Suprapubic skin (tissue), 4 donors: ENCODE measurements around the gene SYPL1. TPM values are rescaled to one million over a fixed set of nuclear protein-coding genes. Genes with fewer than 3 reads are reported as not detected.

Experiments used
- DNase-seq, 2 donors: peaks; one replicate each; pipeline ENCODE4 v3.0.0-alpha.2; 2019; ENCODE audit warnings: low spot score in 2 of 2
- H3K27ac ChIP-seq: fragments of 200-600 bp; sonication (generic); one replicate; pipeline ENCODE4 v1.5.1; 2019
- H3K27me3 ChIP-seq: fragments of 200-600 bp; sonication (generic); one replicate; pipeline ENCODE4 v1.5.1; 2019
- H3K36me3 ChIP-seq: fragments of 200-600 bp; sonication (generic); one replicate; pipeline ENCODE4 v1.5.1; 2019
- H3K4me1 ChIP-seq: fragments of 200-600 bp; sonication (generic); one replicate; pipeline ENCODE4 v1.5.1; 2019
- H3K4me3 ChIP-seq: fragments of 200-600 bp; sonication (generic); one replicate; pipeline ENCODE4 v1.5.1; 2019; ENCODE audit warnings: mild to moderate bottlenecking
- H3K9me3 ChIP-seq: fragments of 200-600 bp; sonication (generic); one replicate; pipeline ENCODE4 v1.5.1; 2019
- CTCF ChIP-seq, 2 donors: fragments of 200-600 bp in 1 of 2; fragments of 450-650 bp in 1 of 2; sonication (generic) in 1 of 2; IDR thresholded peaks; one replicate each; pipeline ENCODE4 v1.5.1; 2016 to 2019; ENCODE audit warnings: antibody characterized with exemption in 2 of 2, mild to moderate bottlenecking in 1 of 2, moderate library complexity in 1 of 2
- EP300 ChIP-seq: sonication (generic); formaldehyde crosslinking; IDR thresholded peaks from one replicate; pipeline ENCODE4 v1.6.1; 2017; ENCODE audit warnings: antibody characterized with exemption
- POLR2A ChIP-seq, 2 donors: fragments of 450-650 bp; IDR thresholded peaks; one replicate each; pipeline ENCODE4 v1.6.1; 2017; ENCODE audit warnings: antibody characterized with exemption in 2 of 2, mild to moderate bottlenecking in 2 of 2, moderate library complexity in 2 of 2
- POLR2AphosphoS5 ChIP-seq, 3 donors: sonication (generic); formaldehyde crosslinking; IDR thresholded peaks; one replicate each; pipeline ENCODE4 v1.6.1; 2017; ENCODE audit warnings: antibody characterized with exemption in 3 of 3
- WGBS: methylation state at CpG from one replicate; pipeline ENCODE4 v1.1.5; 2018; 5-methylcytosine and 5-hydroxymethylcytosine counted together
- total RNA-seq, 4 donors: library from RNA; depleted of rRNA; stranded (reverse); fragments of >200 nt; gene quantifications; one replicate each; pipeline ENCODE4 v1.1.0, GENCODE V29; 2016

The SYPL1 gene
- total RNA-seq, 4 donors from 2014 or later = 71.3 to 115 (median 99.3) TPM

GRCh38 chr7:106064771-106065574 lies 47.1 kb downstream of the SYPL1 start:
- H3K4me3 ChIP-seq = peak overlapping the region; percentile 24
- peak; percentile 91 to 93 for DNase-seq
- H3K4me1 ChIP-seq = peaks cover 82% of the 10 kb centered on the region

GRCh38 chr7:106064316-106064715 lies 47.8 kb downstream of the SYPL1 start:
- no peaks in the 10 kb centered on the region for H3K36me3 ChIP-seq
- H3K27ac ChIP-seq = peak overlapping the region; percentile 73
- TF ChIP-seq POLR2AphosphoS5 (IDR thresholded peaks at IDR 0.05) = no peak
- no peak for TF ChIP-seq CTCF (IDR thresholded peaks at IDR 0.05)
- TF ChIP-seq EP300 = no peak
- TF ChIP-seq POLR2A (IDR thresholded peaks at IDR 0.05) = no peak
- 71% methylated on average over 6 of the region's 8 CpGs for WGBS
- no peaks in the 10 kb centered on the region for H3K27me3 ChIP-seq
- peak in 1 of 2 donors; percentile 56 for DNase-seq
- H3K4me1 ChIP-seq = peaks cover 82% of the 10 kb centered on the region
- H3K9me3 ChIP-seq = no peaks in the 10 kb centered on the region
- no peak overlapping the region for H3K4me3 ChIP-seq

More at GRCh38 chr7:106064771-106065574, 47.1 kb downstream of the SYPL1 start:
- Histone ChIP-seq H3K9me3 (no peaks in the 10 kb centered on the region), H3K27me3 (no peaks in the 10 kb centered on the region), H3K36me3 (no peaks in the 10 kb centered on the region), H3K27ac (peak overlapping the region; percentile 73)
- 23% methylated on average over 12 of the region's 14 CpGs for WGBS
- TF ChIP-seq POLR2A (IDR thresholded peaks at IDR 0.05) (no peak), POLR2AphosphoS5 (IDR thresholded peaks at IDR 0.05) (peak in 1 of 3 donors; percentile 8), EP300 (no peak), CTCF (IDR thresholded peaks at IDR 0.05) (no peak)

- 90% methylated on average over 2 of the region's 2 CpGs for WGBS
- TF ChIP-seq CTCF (IDR thresholded peaks at IDR 0.05) (no peak), POLR2A (IDR thresholded peaks at IDR 0.05) (no peak), POLR2AphosphoS5 (IDR thresholded peaks at IDR 0.05) (no peak), EP300 (no peak)
- Histone ChIP-seq H3K4me1 (peaks cover 82% of the 10 kb centered on the region), H3K27ac (peak overlapping the region; percentile 73), H3K36me3 (no peaks in the 10 kb centered on the region), H3K4me3 (no peak overlapping the region), H3K27me3 (no peaks in the 10 kb centered on the region), H3K9me3 (no peaks in the 10 kb centered on the region)
- no peak for DNase-seq
Observed at GRCh38 chr7:106063692-106064091, 48.4 kb downstream of the SYPL1 start.

- 81% methylated on average over 6 of the region's 6 CpGs for WGBS
- no peak for DNase-seq
- no peaks in the 10 kb centered on the region for H3K36me3 ChIP-seq
- no peaks in the 10 kb centered on the region for H3K27me3 ChIP-seq
- H3K4me3 ChIP-seq = no peak overlapping the region
- no peak overlapping the region for H3K27ac ChIP-seq
- TF ChIP-seq POLR2A (IDR thresholded peaks at IDR 0.05) (no peak), POLR2AphosphoS5 (IDR thresholded peaks at IDR 0.05) (no peak), EP300 (no peak), CTCF (IDR thresholded peaks at IDR 0.05) (no peak)
- H3K9me3 ChIP-seq = no peaks in the 10 kb centered on the region
- peaks cover 81% of the 10 kb centered on the region for H3K4me1 ChIP-seq
Observed at GRCh38 chr7:106063024-106063423, 49.1 kb downstream of the SYPL1 start.

GRCh38 chr7:106062521-106062931 lies 49.6 kb downstream of the SYPL1 start:
- Histone ChIP-seq H3K27ac (no peak overlapping the region), H3K36me3 (no peaks in the 10 kb centered on the region), H3K9me3 (no peaks in the 10 kb centered on the region), H3K27me3 (no peaks in the 10 kb centered on the region), H3K4me1 (peaks cover 81% of the 10 kb centered on the region), H3K4me3 (no peak overlapping the region)
- 90% methylated on average over 1 of the region's 2 CpGs for WGBS
- TF ChIP-seq EP300 = no peak
- no peak for TF ChIP-seq POLR2AphosphoS5 (IDR thresholded peaks at IDR 0.05)
- no peak for TF ChIP-seq CTCF (IDR thresholded peaks at IDR 0.05)
- no peak for TF ChIP-seq POLR2A (IDR thresholded peaks at IDR 0.05)
- DNase-seq = no peak
